Gastrocnemius medialis (tissue), 4 donors: ENCODE data around the gene ZBTB45. TPM values are rescaled to one million over a fixed set of nuclear protein-coding genes. Genes with fewer than 3 reads are reported as not detected.
"Not testable (repeated sequence)": the region's sequence is repeated elsewhere in the genome, so short reads cannot be mapped to it uniquely, and the experiment has no call there.

Experiments
- ATAC-seq, 2 donors: fragments of 150-250 bp; one replicate each; pipeline ENCODE4 v1.9.1; 2016
- DNase-seq, 2 donors: peaks; one replicate each; pipeline ENCODE4 v3.0.0-alpha.2; 2019
- H3K27ac ChIP-seq, 4 donors: fragments of 200-600 bp; sonication (generic); 1 replicate in 1 of 4; 2 replicates in 3 of 4; pipeline ENCODE4 v1.5.1; 2016 to 2018; ENCODE audit warnings: mild to moderate bottlenecking in 2 of 4, moderate library complexity in 1 of 4
- H3K27me3 ChIP-seq, 3 donors: fragments of 200-600 bp; sonication (generic) in 2 of 3; 1 replicate in 1 of 3; 2 replicates in 2 of 3; pipeline versions ENCODE4 v1.5.1 to v1.6.0; 2016 to 2019; ENCODE audit warnings: mild to moderate bottlenecking in 1 of 3, moderate library complexity in 1 of 3
- H3K36me3 ChIP-seq, 2 donors: fragments of 200-600 bp; sonication (generic) in 1 of 2; one replicate each; pipeline ENCODE4 v1.5.1; 2017 to 2018
- H3K4me1 ChIP-seq, 2 donors: fragments of 200-600 bp; sonication (generic) in 1 of 2; one replicate each; pipeline ENCODE4 v1.5.1; 2016 to 2017; ENCODE audit warnings: mild to moderate bottlenecking in 2 of 2
- H3K4me3 ChIP-seq, 4 donors: fragments of 200-600 bp; sonication (generic) in 3 of 4; 1 replicate in 1 of 4; 2 replicates in 3 of 4; pipeline ENCODE4 v1.5.1; 2016 to 2019; ENCODE audit warnings: mild to moderate bottlenecking in 2 of 4
- H3K9me3 ChIP-seq, 3 donors: fragments of 200-600 bp; sonication (generic) in 2 of 3; 1 replicate in 1 of 3; 2 replicates in 2 of 3; pipeline ENCODE4 v1.5.1; 2016 to 2019
- POLR2A ChIP-seq, 2 donors: fragments of 450-650 bp; IDR thresholded peaks; one replicate each; pipeline ENCODE4 v1.6.1; 2017; ENCODE audit warnings: antibody characterized with exemption in 2 of 2, mild to moderate bottlenecking in 2 of 2, moderate library complexity in 2 of 2
- in situ Hi-C, 4 donors: fragments of 200-750 bp; cut with MboI; loops; one replicate each; pipeline versions ENCODE4 v1.15.0 to v1.8.0; 2017; ENCODE audit warnings: low sequenced_read_pairs in 4 of 4
- intact Hi-C: fragments of 100-400 bp; cut with DNase I; formaldehyde crosslinking; loops from one replicate; pipeline ENCODE4 v1.15.1; 2023; ENCODE audit warnings: low total_unique reads
- total RNA-seq, 4 donors: library from RNA; depleted of rRNA; stranded (reverse); fragments of >200 nt; gene quantifications; one replicate each; pipeline versions ENCODE4 v1.1.0 to v1.2.3, GENCODE V29; 2016
- TF ChIP-seq, protein P1 (sequence below), 5 experiments: fragments of 450-650 bp in 3 of 5; fragments of 200-600 bp in 2 of 5; sonication (generic) in 2 of 5; IDR thresholded peaks in 4 of 5; conservative IDR thresholded peaks in 1 of 5; 1 replicate in 4 of 5; 2 replicates in 1 of 5; pipeline ENCODE4 v1.5.1; 2016 to 2019; ENCODE audit warnings: antibody characterized with exemption in 5 of 5, mild to moderate bottlenecking in 3 of 5, moderate library complexity in 3 of 5

ZBTB45 gene
- total RNA-seq, 4 donors from 2014 or later = 5.9 to 12.2 (median 9.6) TPM

DNA sequence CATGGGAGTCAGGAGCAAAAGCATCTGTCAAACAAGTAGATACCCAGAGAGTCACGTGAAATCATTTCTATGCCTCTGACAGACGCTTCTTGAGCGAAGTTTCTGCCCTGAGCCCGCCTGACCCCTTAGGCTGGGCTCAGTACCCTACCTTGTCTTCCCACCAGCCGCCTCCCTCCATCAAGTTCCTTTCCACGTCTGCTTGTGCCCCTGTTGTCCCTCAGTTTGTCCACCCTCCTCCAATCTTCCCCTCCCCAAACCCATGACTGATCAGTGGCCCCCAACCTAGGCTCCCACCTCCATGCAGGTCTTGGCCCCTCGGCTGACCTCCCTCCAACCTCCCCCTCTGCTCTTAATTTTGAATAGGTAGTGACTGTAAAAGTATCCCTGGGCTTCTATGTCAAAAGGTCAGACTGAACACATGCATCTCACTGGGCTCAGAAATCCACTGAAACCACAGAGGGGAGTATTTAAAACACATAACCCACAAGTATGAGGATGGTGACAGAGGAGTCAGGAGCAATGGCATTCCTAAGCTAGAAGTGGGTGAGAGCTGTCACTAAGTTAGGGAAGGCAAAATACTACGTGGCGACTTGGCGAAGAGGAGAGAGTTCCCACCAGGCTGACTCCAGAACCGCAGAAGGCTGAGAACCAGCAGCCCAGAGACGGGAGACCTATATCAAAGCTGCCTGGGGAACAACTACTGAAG, 45.2 kb downstream of the ZBTB45 start:
- ATAC-seq = no peak
- Histone ChIP-seq H3K27ac (peak overlapping the region in 1 of 4 donors; percentile 89), H3K36me3 (peaks cover 0 to 29% of the 10 kb centered on the region in 2 donors), H3K9me3 (no peaks in the 10 kb centered on the region), H3K27me3 (no peaks in the 10 kb centered on the region), H3K4me3 (no peak overlapping the region), H3K4me1 (peaks cover 15 to 22% of the 10 kb centered on the region in 2 donors)
- in situ Hi-C loops = no loop called here
- DNase-seq = no peak
- TF ChIP-seq POLR2A (IDR thresholded peaks at IDR 0.05) = no peak
- TF ChIP-seq, protein P1, sequence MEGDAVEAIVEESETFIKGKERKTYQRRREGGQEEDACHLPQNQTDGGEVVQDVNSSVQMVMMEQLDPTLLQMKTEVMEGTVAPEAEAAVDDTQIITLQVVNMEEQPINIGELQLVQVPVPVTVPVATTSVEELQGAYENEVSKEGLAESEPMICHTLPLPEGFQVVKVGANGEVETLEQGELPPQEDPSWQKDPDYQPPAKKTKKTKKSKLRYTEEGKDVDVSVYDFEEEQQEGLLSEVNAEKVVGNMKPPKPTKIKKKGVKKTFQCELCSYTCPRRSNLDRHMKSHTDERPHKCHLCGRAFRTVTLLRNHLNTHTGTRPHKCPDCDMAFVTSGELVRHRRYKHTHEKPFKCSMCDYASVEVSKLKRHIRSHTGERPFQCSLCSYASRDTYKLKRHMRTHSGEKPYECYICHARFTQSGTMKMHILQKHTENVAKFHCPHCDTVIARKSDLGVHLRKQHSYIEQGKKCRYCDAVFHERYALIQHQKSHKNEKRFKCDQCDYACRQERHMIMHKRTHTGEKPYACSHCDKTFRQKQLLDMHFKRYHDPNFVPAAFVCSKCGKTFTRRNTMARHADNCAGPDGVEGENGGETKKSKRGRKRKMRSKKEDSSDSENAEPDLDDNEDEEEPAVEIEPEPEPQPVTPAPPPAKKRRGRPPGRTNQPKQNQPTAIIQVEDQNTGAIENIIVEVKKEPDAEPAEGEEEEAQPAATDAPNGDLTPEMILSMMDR (IDR thresholded peaks at IDR 0.05 in 4 of 5, conservative IDR thresholded peaks at IDR 0.05 in 1 of 5) = no peak
- intact Hi-C loops = no loop called here

DNA sequence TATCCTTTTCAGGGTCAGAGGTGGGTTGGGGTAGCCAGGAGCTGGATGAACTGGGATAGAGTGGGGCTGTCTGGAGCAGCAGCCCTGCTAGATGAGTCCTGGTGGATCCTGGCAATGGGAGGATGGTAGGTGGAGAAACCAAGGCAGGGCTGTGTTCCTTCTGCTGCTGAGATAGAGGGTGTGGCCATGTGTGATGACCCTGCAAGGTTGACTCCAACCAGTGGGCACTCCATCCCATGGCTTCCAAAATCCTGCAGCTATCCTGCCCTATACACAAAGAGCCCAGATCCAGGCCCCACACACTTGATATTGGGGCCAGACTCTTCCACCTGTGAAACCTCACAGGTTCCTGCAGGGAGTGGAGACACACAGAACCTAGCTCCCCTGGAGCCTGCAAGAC, 45.8 kb downstream of the ZBTB45 start:
- DNase-seq = no peak
- peaks cover 0 to 30% of the 10 kb centered on the region in 2 donors for H3K36me3 ChIP-seq
- no peaks in the 10 kb centered on the region for H3K9me3 ChIP-seq
- TF ChIP-seq POLR2A (IDR thresholded peaks at IDR 0.05) = no peak
- TF ChIP-seq, protein P1 (IDR thresholded peaks at IDR 0.05 in 4 of 5, conservative IDR thresholded peaks at IDR 0.05 in 1 of 5) = no peak
- no peaks in the 10 kb centered on the region for H3K27me3 ChIP-seq
- ATAC-seq = no peak
- in situ Hi-C loops = no loop called here
- H3K4me3 ChIP-seq = no peak overlapping the region
- intact Hi-C loops = no loop called here
- H3K27ac ChIP-seq = no peak overlapping the region
- peaks cover 15 to 22% of the 10 kb centered on the region in 2 donors for H3K4me1 ChIP-seq

DNA sequence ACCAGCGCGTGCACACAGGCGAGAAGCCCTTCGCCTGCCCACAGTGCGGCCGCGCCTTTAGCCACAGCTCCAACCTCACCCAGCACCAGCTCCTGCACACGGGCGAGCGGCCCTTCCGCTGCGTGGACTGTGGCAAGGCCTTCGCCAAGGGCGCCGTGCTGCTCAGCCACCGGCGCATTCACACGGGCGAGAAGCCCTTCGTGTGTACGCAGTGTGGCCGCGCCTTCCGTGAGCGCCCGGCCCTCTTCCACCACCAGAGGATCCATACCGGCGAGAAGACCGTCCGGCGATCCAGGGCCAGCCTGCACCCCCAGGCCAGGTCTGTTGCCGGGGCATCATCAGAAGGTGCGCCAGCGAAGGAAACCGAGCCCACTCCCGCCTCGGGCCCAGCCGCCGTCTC, 47.9 kb downstream of the ZBTB45 start:
- Histone ChIP-seq H3K27ac (no peak overlapping the region), H3K36me3 (peaks cover 0 to 30% of the 10 kb centered on the region in 2 donors), H3K9me3 (no peaks in the 10 kb centered on the region), H3K4me3 (no peak overlapping the region), H3K4me1 (peaks cover 16 to 23% of the 10 kb centered on the region in 2 donors), H3K27me3 (no peaks in the 10 kb centered on the region)
- intact Hi-C loops = no loop called here
- in situ Hi-C loops = no loop called here
- DNase-seq = no peak
- TF ChIP-seq, protein P1 (IDR thresholded peaks at IDR 0.05 in 4 of 5, conservative IDR thresholded peaks at IDR 0.05 in 1 of 5) = no peak
- no peak for TF ChIP-seq POLR2A (IDR thresholded peaks at IDR 0.05)
- no peak for ATAC-seq

DNA sequence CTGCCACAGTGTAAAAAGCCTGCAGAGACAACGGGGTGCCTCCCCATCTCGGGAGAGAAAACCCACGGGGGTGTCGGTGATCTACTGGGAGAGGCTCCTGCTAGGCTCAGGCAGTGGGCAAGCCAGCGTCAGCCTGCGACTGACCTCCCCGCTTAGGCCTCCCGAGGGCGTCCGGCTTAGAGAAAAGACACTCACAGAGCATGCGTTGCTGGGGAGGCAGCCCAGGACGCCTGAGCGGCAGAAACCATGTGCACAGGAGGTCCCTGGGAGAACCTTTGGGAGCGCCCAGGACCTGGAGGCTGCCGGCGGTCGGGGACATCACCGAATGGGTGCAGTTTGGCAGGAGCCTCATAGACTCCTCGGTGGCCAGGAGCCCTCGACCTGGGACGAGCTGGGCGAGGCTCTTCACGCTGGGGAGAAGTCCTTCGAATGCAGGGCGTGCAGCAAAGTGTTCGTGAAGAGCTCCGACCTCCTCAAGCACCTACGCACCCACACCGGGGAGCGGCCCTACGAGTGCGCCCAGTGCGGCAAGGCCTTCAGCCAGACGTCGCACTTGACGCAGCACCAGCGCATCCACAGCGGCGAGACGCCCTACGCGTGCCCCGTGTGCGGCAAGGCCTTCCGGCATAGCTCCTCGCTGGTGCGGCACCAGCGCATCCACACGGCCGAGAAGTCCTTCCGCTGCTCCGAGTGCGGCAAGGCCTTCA, 48.6 kb downstream of the ZBTB45 start:
- in situ Hi-C loops, ATAC-seq, H3K9me3 ChIP-seq, H3K4me3 ChIP-seq, H3K27ac ChIP-seq, DNase-seq, intact Hi-C loops, H3K27me3 ChIP-seq: not testable (repeated sequence)
- H3K4me1 ChIP-seq = peaks cover 19 to 24% of the 10 kb centered on the region in 2 donors
- H3K36me3 ChIP-seq = peaks cover 0 to 30% of the 10 kb centered on the region in 2 donors

DNA sequence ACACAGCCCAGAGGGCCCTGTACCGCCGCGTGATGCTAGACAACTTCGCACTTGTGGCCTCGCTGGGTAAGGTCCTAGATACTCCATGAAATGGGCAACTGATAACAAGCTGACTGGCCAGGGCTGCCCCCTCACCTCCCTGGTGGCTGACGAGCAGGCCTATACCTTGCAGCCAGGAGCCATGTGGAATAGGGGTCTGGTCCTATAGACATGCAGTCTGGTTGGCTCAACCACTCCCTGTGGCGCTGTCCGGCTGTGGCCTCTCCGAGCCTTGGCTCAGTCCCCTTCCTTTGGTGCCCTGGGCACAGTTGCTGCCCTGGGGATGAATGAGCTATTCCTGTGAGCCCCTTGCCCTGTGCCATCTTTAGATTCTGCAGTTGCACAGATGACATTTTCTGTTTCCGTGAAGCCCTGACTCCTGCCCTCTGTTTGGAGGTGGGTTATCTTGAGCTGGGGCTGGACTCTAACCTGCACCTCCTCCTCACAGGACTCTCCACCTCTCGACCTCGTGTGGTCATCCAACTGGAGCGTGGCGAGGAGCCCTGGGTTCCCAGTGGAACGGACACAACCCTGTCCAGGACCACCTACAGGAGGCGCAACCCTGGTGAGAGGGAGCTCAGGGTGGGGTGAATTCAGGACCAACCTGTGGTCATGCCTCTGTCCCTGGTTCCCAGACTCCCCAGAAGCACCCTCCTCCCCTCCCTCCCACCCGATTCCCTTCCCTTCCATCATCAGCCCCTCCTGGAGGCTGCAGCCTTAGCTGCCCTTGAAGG, 50.2 kb downstream of the ZBTB45 start:
- H3K27ac ChIP-seq = no peak overlapping the region
- H3K9me3 ChIP-seq = no peaks in the 10 kb centered on the region
- in situ Hi-C loops (no loop called here), intact Hi-C loops (loop anchor here (5.0 kb wide), 1 partner anchor 82 kb away; the partner anchor contains the start of gene RPS5)
- DNase-seq (no peak), ATAC-seq (no peak)
- no peak overlapping the region for H3K4me3 ChIP-seq
- H3K27me3 ChIP-seq = no peaks in the 10 kb centered on the region
- H3K36me3 ChIP-seq = peaks cover 0 to 30% of the 10 kb centered on the region in 2 donors
- no peak for TF ChIP-seq POLR2A (IDR thresholded peaks at IDR 0.05)
- TF ChIP-seq, protein P1 (IDR thresholded peaks at IDR 0.05 in 4 of 5, conservative IDR thresholded peaks at IDR 0.05 in 1 of 5) = no peak
- H3K4me1 ChIP-seq = peaks cover 10 to 13% of the 10 kb centered on the region in 2 donors
